RWPE2 (cell line): Measurements from ENCODE around the gene INPP1.

Experiments
- ATAC-seq: fragments of 200-7000 bp; cut with Tn5 transposase; 3 replicates; pipeline ENCODE4 v1.9.1; 2021; ENCODE audit warnings: low read depth
- DNase-seq: peaks from one replicate; pipeline ENCODE4 v3.0.0-alpha.2; 2020; ENCODE audit warnings: low spot score
- H3K27ac ChIP-seq: fragments of 450-650 bp; 2 replicates; pipeline ENCODE4 v1.5.1; 2017; ENCODE audit warnings: mild to moderate bottlenecking; ENCODE audit not compliant: poor library complexity, severe bottlenecking
- H3K27me3 ChIP-seq: fragments of 250-450 bp; sonication (Bioruptor Pico); 2 replicates; pipeline ENCODE4 v1.5.1; 2021; ENCODE audit warnings: mild to moderate bottlenecking, moderate library complexity; ENCODE audit not compliant: insufficient read depth, poor library complexity, severe bottlenecking
- H3K36me3 ChIP-seq: fragments of 250-450 bp; sonication (Bioruptor Pico); 2 replicates; pipeline ENCODE4 v1.5.1; 2020; ENCODE audit warnings: low read depth, mild to moderate bottlenecking, moderate library complexity
- H3K4me1 ChIP-seq: fragments of 250-450 bp; sonication (Bioruptor Pico); 2 replicates; pipeline ENCODE4 v1.5.1; 2021; ENCODE audit warnings: mild to moderate bottlenecking, moderate library complexity; ENCODE audit not compliant: insufficient read depth, poor library complexity, severe bottlenecking
- H3K4me3 ChIP-seq: fragments of 250-450 bp; sonication (Bioruptor Pico); 2 replicates; pipeline ENCODE4 v1.5.1; 2021; ENCODE audit warnings: mild to moderate bottlenecking, moderate library complexity; ENCODE audit not compliant: severe bottlenecking
- H3K9me3 ChIP-seq: fragments of 250-450 bp; sonication (Bioruptor Pico); 2 replicates; pipeline ENCODE4 v1.5.1; 2021; ENCODE audit warnings: mild to moderate bottlenecking, moderate library complexity; ENCODE audit not compliant: severe bottlenecking
- CTCF ChIP-seq: fragments of 450-650 bp; IDR thresholded peaks from one replicate; pipeline ENCODE4 v1.5.1; 2017; ENCODE audit warnings: mild to moderate bottlenecking, moderate library complexity; ENCODE audit not compliant: poor library complexity, severe bottlenecking

INPP1 gene

GRCh38 chr2:190336420-190336819 is 7.0 kb upstream of the INPP1 start:
- H3K9me3 ChIP-seq, result no peaks in the 10 kb centered on the region
- no peak overlapping the region for H3K4me3 ChIP-seq
- H3K4me1 ChIP-seq, result peaks cover 7% of the 10 kb centered on the region
- no peak overlapping the region for H3K27ac ChIP-seq
- no peaks in the 10 kb centered on the region for H3K36me3 ChIP-seq
- no peak for DNase-seq
- no peak for ATAC-seq
- no peaks in the 10 kb centered on the region for H3K27me3 ChIP-seq
- TF ChIP-seq CTCF, result no peak

- Histone ChIP-seq H3K27me3 (no peaks in the 10 kb centered on the region), H3K27ac (no peak overlapping the region), H3K4me3 (no peak overlapping the region), H3K36me3 (no peaks in the 10 kb centered on the region), H3K9me3 (no peaks in the 10 kb centered on the region), H3K4me1 (peaks cover 7% of the 10 kb centered on the region)
- no peak for TF ChIP-seq CTCF
- ATAC-seq (no peak), DNase-seq (no peak)
Measured at GRCh38 chr2:190338453-190338852, 4.9 kb upstream of the INPP1 start.

GRCh38 chr2:190339394-190339793 is 4.0 kb upstream of the INPP1 start:
- H3K4me1 ChIP-seq, result peaks cover under 1% of the 10 kb centered on the region
- H3K4me3 ChIP-seq, result no peak overlapping the region
- no peaks in the 10 kb centered on the region for H3K27me3 ChIP-seq
- no peak overlapping the region for H3K27ac ChIP-seq
- TF ChIP-seq CTCF, result no peak
- H3K9me3 ChIP-seq, result no peaks in the 10 kb centered on the region
- no peak for DNase-seq
- no peak for ATAC-seq
- no peaks in the 10 kb centered on the region for H3K36me3 ChIP-seq

- DNase-seq, result no peak
Measured at GRCh38 chr2:190340369-190340768, 3.0 kb upstream of the INPP1 start.

More at GRCh38 chr2:190340369-190340768, 3.0 kb upstream of the INPP1 start:
- Histone ChIP-seq H3K36me3 (no peaks in the 10 kb centered on the region), H3K4me1 (peaks cover 8% of the 10 kb centered on the region), H3K4me3 (no peak overlapping the region), H3K9me3 (no peaks in the 10 kb centered on the region), H3K27ac (no peak overlapping the region), H3K27me3 (no peaks in the 10 kb centered on the region)
- TF ChIP-seq CTCF, result no peak
- peak; percentile 28; the same call in 1 of the 3 replicates for ATAC-seq
